HG02870 (cell line): ENCODE data around the gene KRT84.

Source experiments
- ATAC-seq: cut with Tn5 transposase; IDR thresholded peaks from one replicate; pipeline ENCODE4 v1.9.1; 2021; ENCODE audit warnings: mild to moderate bottlenecking, moderate library complexity; ENCODE audit not compliant: unreplicated experiment

Gene KRT84

GRCh38 chr12:52385226-52385702, at the start of gene KRT84:
KRT84 (minus strand) TSS chr12:52385652; CDS start chr12:52385585, 67 bp downstream.
- no peak for ATAC-seq

GRCh38 chr12:52434760-52435530, 49.5 kb upstream of the KRT84 start:
- ATAC-seq, result no peak

- ATAC-seq, result no peak
Measured at GRCh38 chr12:52434081-52434733, 48.8 kb upstream of the KRT84 start, which contains the start of gene KRT75. KRT75 (minus strand) TSS chr12:52434371; CDS start chr12:52434304, 67 bp downstream.

- no peak for ATAC-seq
Measured at GRCh38 chr12:52433501-52434080, 48.1 kb upstream of the KRT84 start.

GRCh38 chr12:52432559-52433207, 47.2 kb upstream of the KRT84 start:
- ATAC-seq, result no peak

GRCh38 chr12:52428121-52428520, 42.7 kb upstream of the KRT84 start:
- ATAC-seq, result no peak

GRCh38 chr12:52427083-52427482, 41.6 kb upstream of the KRT84 start:
- no peak for ATAC-seq

GRCh38 chr12:52426034-52426433, 40.6 kb upstream of the KRT84 start:
- no peak for ATAC-seq

- no peak for ATAC-seq
Measured at GRCh38 chr12:52425466-52425865, 40.0 kb upstream of the KRT84 start.

GRCh38 chr12:52423661-52424500, 38.4 kb upstream of the KRT84 start:
- ATAC-seq, result no peak

GRCh38 chr12:52423035-52423434, 37.6 kb upstream of the KRT84 start:
- no peak for ATAC-seq

GRCh38 chr12:52419656-52420055, 34.2 kb upstream of the KRT84 start:
- ATAC-seq, result no peak

- no peak for ATAC-seq
Measured at GRCh38 chr12:52418576-52419110, 33.2 kb upstream of the KRT84 start.

GRCh38 chr12:52417740-52418139, 32.3 kb upstream of the KRT84 start:
- no peak for ATAC-seq

GRCh38 chr12:52416795-52417194, 31.3 kb upstream of the KRT84 start:
- no peak for ATAC-seq

GRCh38 chr12:52415870-52416750, 30.7 kb upstream of the KRT84 start:
- no peak for ATAC-seq

GRCh38 chr12:52414936-52415335, 29.5 kb upstream of the KRT84 start:
- ATAC-seq, result no peak

- ATAC-seq, result no peak
Measured at GRCh38 chr12:52413782-52414345, 28.4 kb upstream of the KRT84 start.

- ATAC-seq, result no peak
Measured at GRCh38 chr12:52413202-52413601, 27.8 kb upstream of the KRT84 start.
